ENCODE measurements around the gene TOMM6. TPM values are rescaled to one million over a fixed set of nuclear protein-coding genes. Genes with fewer than 3 reads are reported as not detected.
"Not testable (repeated sequence)": the region's sequence is repeated elsewhere in the genome, so short reads cannot be mapped to it uniquely, and the experiment has no call there.

The TOMM6 gene
- total RNA-seq, 3 donors from 2014 or later: 96.9 to 116 (median 96.9) TPM

GRCh38 chr6:41801380-41801779 is 13.9 kb downstream of the TOMM6 start:
- intact Hi-C loops (cut with DNase I, micrococcal nuclease): no loop called here
- no peak overlapping the region for H3K4me3 ChIP-seq
- TF ChIP-seq CTCF (IDR thresholded peaks at IDR 0.05): no peak
- H3K9me3 ChIP-seq: no peaks in the 10 kb centered on the region
- no peak for DNase-seq
- no peak for ATAC-seq
- H3K36me3 ChIP-seq (ENCODE audit: low read depth): no peaks in the 10 kb centered on the region
- no peaks in the 10 kb centered on the region for H3K4me1 ChIP-seq (ENCODE audit: low read depth)

DNA sequence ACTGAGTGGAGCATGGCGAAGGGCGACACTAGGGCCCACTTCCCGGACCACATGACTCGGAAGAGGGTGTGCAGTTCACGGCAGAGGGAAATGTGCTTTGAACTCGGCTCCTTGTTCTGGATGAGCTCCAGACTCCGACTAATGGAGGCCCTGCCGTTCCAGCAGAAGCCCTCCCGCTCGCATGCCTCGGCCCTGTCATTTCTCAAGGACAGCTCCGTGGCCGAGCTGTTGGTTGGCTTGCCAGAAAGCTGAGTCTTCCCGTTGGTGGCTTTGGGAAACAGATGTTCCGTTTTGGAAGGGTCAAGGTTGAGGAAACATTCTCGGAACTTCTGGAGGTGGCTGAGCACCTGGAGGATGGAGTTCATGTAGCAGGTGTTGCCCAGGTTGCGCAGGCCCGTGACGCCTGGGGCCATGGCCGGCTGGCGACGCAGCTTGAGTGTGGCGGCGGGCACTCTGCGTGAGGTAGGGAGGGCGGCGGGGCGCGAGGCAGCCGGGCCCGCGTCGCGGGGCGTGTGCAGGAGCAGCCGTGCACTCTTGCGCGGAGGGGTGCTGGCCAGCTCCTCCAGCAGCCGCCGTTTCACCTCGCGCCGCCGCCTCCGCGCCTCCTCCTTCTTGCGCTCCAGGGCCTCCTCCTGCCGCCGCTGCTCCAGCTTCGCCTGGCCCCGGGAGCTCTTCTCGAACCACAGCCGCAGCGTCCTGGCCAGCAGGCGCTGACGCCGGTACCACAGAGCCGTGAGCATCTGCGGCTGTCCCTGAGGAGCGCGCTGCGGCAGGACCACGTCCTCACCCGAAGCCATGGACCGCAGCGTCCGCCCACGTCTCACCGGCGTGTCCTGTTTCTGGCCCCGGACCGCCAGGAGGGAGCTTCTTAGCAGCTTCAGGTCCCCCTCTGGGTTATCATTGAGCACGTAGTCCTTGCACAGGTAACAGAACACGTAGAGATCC is 18.6 kb downstream of the TOMM6 start:
- ATAC-seq (no peak), DNase-seq (no peak)
- TF ChIP-seq CTCF (IDR thresholded peaks at IDR 0.05): no peak
- Histone ChIP-seq H3K4me3 (no peak overlapping the region), H3K4me1 (ENCODE audit: low read depth) (no peaks in the 10 kb centered on the region), H3K9me3 (no peaks in the 10 kb centered on the region), H3K36me3 (ENCODE audit: low read depth) (no peaks in the 10 kb centered on the region)
- intact Hi-C loops (cut with DNase I, micrococcal nuclease): no loop called here

DNA sequence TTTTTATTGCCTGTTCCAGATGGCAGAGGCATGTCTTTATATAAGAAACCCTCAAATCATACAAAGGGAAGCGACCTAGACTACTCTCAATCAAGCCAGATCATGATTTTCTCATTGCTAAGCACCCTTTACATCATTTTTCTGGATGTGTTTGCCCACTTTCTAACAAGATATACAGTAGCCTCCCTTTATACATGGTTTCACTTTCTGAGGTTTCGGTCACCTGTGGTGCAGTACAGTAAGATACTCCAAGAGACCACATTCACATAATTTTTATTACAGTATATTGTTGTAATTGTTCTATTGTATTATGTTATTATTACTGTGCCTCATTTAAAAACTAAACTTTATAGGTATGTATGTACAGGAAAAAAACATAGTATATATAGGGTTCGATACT is 23.6 kb downstream of the TOMM6 start:
- no peak for ATAC-seq
- DNase-seq: no peak
- Histone ChIP-seq H3K9me3 (no peaks in the 10 kb centered on the region), H3K4me3 (no peak overlapping the region), H3K4me1 (ENCODE audit: low read depth) (no peaks in the 10 kb centered on the region), H3K36me3 (ENCODE audit: low read depth) (no peaks in the 10 kb centered on the region)
- intact Hi-C loops (cut with DNase I, micrococcal nuclease): no loop called here
- no peak for TF ChIP-seq CTCF (IDR thresholded peaks at IDR 0.05)

DNA sequence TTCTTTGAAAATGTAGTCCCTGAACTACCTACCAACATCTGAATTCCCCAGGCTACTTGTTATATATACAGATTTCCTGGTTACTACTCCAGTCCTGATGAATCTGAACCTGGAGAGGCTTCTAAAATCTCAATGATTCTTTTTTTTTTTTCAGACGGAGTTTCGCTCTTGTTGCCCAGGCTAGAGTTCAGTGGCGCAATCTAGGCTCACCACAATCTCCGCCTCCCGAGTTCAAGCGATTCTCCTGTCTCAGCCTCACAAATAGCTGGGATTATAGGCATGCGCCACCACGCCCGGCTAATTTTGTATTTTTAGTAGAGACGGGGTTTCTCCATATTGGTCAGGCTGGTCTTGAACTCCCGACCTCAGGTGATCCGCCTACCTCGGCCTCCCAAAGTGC is 24.5 kb downstream of the TOMM6 start:
- intact Hi-C loops (cut with DNase I, micrococcal nuclease); H3K9me3 ChIP-seq; H3K4me3 ChIP-seq; ATAC-seq; DNase-seq; H3K36me3 ChIP-seq (ENCODE audit: low read depth); H3K4me1 ChIP-seq (ENCODE audit: low read depth): not testable (repeated sequence)

- ATAC-seq (no peak), DNase-seq (no peak)
- TF ChIP-seq CTCF (IDR thresholded peaks at IDR 0.05): no peak
- no peaks in the 10 kb centered on the region for H3K9me3 ChIP-seq
- no peaks in the 10 kb centered on the region for H3K4me1 ChIP-seq (ENCODE audit: low read depth)
- H3K36me3 ChIP-seq (ENCODE audit: low read depth): no peaks in the 10 kb centered on the region
- intact Hi-C loops (cut with DNase I, micrococcal nuclease): no loop called here
- no peak overlapping the region for H3K4me3 ChIP-seq
Measured at GRCh38 chr6:41813469-41813868, 26.0 kb downstream of the TOMM6 start.

GRCh38 chr6:41813956-41814355 is 26.5 kb downstream of the TOMM6 start:
- no peaks in the 10 kb centered on the region for H3K36me3 ChIP-seq (ENCODE audit: low read depth)
- intact Hi-C loops (cut with DNase I, micrococcal nuclease): no loop called here
- no peaks in the 10 kb centered on the region for H3K9me3 ChIP-seq
- ATAC-seq (no peak), DNase-seq (no peak)
- no peaks in the 10 kb centered on the region for H3K4me1 ChIP-seq (ENCODE audit: low read depth)
- no peak for TF ChIP-seq CTCF (IDR thresholded peaks at IDR 0.05)
- no peak overlapping the region for H3K4me3 ChIP-seq
